GM12891 (cell line): ENCODE data around the gene PEX19.

Experiments used
- DNase-seq: peaks from one replicate; pipeline ENCODE4 v3.0.0; 2011; ENCODE audit warnings: low spot score; ENCODE audit not compliant: insufficient read length
- FAIRE-seq: peaks from 2 replicates; lab custom pipeline; 2011; peaks lifted over from hg19 to GRCh38; lab: Jason Lieb, UNC
- PAX5 ChIP-seq: IDR thresholded peaks from 2 replicates; pipeline ENCODE4 v1.6.1; 2011; ENCODE audit warnings: low read length, moderate library complexity, mild to moderate bottlenecking; ENCODE audit not compliant: insufficient read depth, severe bottlenecking
- POLR2A ChIP-seq: IDR thresholded peaks from 2 replicates; pipeline ENCODE4 v1.6.1; 2011; ENCODE audit warnings: low read depth, low read length, control low read depth
- POLR2AphosphoS5 ChIP-seq: IDR thresholded peaks from 2 replicates; pipeline ENCODE4 v1.6.1; 2011; ENCODE audit warnings: low read depth, low read length, control low read depth
- POU2F2 ChIP-seq: IDR thresholded peaks from 2 replicates; pipeline ENCODE4 v1.6.1; 2011; ENCODE audit warnings: low read depth, mild to moderate bottlenecking, control low read depth, low read length, moderate library complexity
- SPI1 ChIP-seq: IDR thresholded peaks from 2 replicates; pipeline ENCODE4 v1.6.1; 2011; ENCODE audit warnings: low read depth, low read length, control low read depth
- TAF1 ChIP-seq: IDR thresholded peaks from 2 replicates; pipeline ENCODE4 v1.6.1; 2011; ENCODE audit warnings: low read depth, low read length, control low read depth

The PEX19 gene

DNA sequence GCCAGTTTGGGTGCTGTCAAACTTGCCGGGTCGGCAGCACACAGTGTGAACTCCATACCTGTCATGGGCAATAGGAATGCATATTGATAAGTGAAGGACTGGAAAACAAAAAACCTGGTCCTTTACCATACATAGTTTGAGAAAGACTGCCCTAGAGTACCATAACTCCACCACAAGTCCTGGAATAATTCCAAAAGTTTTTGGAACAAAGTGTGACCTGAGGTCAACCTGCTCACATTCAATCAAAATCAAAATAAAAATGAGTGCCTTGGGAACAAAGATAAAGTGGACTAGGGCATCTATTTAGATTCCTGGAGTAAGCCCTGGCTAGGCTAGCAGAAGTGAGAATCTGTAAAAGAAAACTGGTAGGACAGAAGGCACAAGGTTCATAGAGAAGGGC, 7.6 kb downstream of the PEX19 start:
- FAIRE-seq (no peak), DNase-seq (no peak)
- TF ChIP-seq POU2F2, result no peak
- no peak for TF ChIP-seq PAX5
- TF ChIP-seq TAF1, result no peak
- no peak for TF ChIP-seq POLR2A
- no peak for TF ChIP-seq POLR2AphosphoS5
- TF ChIP-seq SPI1, result no peak

DNA sequence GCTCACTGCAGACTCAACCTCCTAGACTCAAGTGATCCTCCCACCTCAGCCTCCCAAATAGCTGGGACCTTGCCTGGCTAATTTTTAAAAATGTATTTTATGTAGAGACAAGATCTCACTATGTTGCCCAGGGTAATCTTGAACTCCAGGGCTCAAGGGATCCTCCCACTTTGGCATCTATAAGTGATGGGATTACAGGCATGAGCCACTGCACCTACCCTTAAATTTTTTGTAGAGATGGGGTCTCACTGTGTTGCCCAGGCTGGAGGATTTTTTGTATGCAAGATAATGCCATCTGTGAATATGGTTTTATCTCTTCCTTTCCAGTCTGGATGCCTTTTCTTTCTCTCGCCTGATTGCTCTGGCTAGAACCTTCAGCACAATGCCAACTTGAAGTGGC, 13.9 kb downstream of the PEX19 start:
- no peak for TF ChIP-seq POU2F2
- no peak for TF ChIP-seq POLR2AphosphoS5
- TF ChIP-seq PAX5, result no peak
- TF ChIP-seq SPI1, result no peak
- no peak for TF ChIP-seq TAF1
- no peak for TF ChIP-seq POLR2A
- FAIRE-seq (no peak), DNase-seq (no peak)

DNA sequence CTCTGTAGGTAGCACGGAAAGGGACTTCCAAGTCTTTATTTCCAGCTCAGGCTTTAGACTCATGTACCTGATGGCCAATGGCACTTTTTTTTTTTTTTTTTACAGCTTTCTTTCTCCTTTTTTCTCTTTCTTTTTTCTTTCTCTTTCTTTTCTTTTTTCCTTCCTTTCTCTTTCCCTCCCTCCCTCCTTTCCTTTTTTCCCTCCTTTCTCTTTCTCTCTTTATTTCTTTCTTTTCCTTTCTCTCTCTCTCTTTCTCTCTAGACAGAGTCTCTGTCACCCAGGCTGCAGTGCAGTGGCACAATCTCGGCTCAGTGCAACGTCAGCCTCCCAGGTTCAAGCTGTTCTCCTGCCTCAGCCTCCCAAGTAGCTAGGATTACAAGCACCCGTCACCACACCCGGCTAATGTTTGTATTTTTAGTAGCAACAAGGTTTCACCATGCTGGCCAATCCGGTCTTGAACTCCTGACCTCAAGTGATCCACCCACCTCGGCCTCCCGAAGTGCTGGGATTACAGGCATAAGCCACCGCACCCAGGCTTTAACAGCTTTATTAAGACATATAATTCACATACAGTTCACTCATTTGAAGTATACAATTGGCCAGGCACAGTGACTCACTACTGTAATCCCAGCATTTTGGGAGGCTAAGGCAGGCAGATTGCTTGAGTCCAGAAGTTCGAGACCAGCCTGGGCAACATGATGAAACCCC, 17.5 kb downstream of the PEX19 start:
- DNase-seq (no peak), FAIRE-seq (no peak)
- no peak for TF ChIP-seq SPI1
- TF ChIP-seq POLR2AphosphoS5, result no peak
- no peak for TF ChIP-seq TAF1
- TF ChIP-seq POLR2A, result no peak
- TF ChIP-seq PAX5, result no peak
- TF ChIP-seq POU2F2, result no peak

DNA sequence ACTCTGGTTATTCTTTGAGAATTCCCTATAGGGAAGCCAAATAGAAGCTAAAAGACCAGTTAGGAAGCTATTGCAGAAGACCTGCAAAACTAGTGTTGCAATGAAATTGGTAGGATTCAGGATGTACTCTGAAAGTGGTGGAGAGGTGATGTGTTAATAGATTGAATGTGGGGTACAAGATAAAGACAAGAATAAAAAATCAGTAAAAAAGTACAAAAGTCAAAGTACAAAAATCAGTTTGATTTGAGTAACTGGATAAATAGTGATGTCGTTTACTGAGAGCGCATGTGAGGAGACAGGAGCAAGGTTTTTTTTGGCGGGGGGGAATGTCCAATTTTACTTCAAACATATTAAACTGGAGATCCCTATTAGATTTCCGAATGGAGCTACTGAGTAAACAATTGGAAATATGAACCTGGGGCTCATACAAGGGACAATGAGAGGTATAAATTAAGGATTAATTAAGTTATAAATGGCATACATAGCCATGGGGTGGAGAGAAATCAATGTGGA, 20.1 kb downstream of the PEX19 start:
- no peak for TF ChIP-seq PAX5
- TF ChIP-seq SPI1, result no peak
- no peak for TF ChIP-seq TAF1
- no peak for TF ChIP-seq POLR2A
- TF ChIP-seq POU2F2, result no peak
- no peak for TF ChIP-seq POLR2AphosphoS5
- FAIRE-seq, result no peak
- no peak for DNase-seq

DNA sequence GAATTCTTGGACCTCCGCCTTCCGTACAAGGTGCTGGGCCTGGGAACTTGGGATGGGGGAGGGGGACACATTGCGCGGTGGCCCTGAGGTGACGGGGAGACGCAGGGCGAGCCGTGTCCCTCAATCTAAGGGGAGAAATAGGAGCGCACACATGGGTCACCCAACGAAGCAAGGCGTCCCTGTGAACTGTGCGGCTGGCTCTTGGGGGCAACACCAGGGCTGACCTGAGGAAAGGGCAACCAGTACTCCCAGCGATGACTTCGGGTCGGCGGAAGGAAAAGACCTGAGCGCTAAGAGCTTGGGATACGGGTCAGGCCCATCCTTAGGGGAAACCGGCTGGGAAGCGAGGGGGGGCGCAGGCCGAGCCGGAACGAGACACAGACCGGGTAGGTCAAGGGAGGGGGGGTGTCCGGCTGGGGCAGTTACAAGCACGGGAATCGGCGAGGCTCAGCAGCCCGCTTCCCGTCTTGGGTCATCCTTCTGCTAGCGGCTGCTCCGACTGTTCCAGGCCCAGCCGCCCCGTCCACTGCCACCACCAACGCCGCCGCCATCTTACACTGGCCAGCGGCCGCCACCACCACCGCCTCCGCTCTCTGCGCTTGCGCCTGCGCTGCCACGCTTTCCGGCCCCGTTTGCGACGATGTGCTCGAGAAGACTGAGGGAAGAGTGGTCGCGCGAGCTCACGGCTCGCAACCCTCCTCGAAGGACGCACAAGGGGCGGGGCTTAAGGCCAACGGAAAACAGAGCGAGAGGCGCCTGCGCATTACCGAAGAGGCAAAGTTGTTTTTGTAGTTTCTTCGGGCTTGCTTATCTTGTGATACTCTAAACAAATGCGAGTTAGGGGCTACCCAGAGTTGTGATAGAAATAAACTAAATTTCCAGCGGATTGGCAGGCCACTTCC, 22.8 kb downstream of the PEX19 start, which contains the start of gene DCAF8:
TSS of gene DCAF8 (minus strand) at position 657 of the 902 bp plus-strand sequence. CDS start 18,541 bp downstream, outside the sequence.
- TF ChIP-seq PAX5 (no peak), POU2F2 (peak; percentile 67; the same call in 1 of the 2 replicates), POLR2A (peak; percentile 97), TAF1 (peak; percentile 95), POLR2AphosphoS5 (peak; percentile 78), SPI1 (no peak)
- FAIRE-seq (peak; percentile 100), DNase-seq (peak; percentile 85)

- no peak for TF ChIP-seq POLR2A
- TF ChIP-seq PAX5, result no peak
- no peak for TF ChIP-seq POU2F2
- no peak for TF ChIP-seq POLR2AphosphoS5
- TF ChIP-seq SPI1, result no peak
- no peak for TF ChIP-seq TAF1
- FAIRE-seq (peak; percentile 20), DNase-seq (peak; percentile 25)
Measured at GRCh38 chr1:160261556-160261892, 23.4 kb downstream of the PEX19 start.

- no peak for TF ChIP-seq TAF1
- TF ChIP-seq POLR2AphosphoS5, result no peak
- no peak for TF ChIP-seq POU2F2
- TF ChIP-seq POLR2A, result no peak
- no peak for DNase-seq
- FAIRE-seq, result no peak
Measured at GRCh38 chr1:160260406-160261382, 24.2 kb downstream of the PEX19 start.

- TF ChIP-seq PAX5 (no peak), TAF1 (no peak), SPI1 (no peak), POLR2A (no peak), POU2F2 (no peak), POLR2AphosphoS5 (no peak)
- DNase-seq (no peak), FAIRE-seq (no peak)
Measured at GRCh38 chr1:160258177-160258798, 26.6 kb downstream of the PEX19 start.
